Measurements from ENCODE around the gene DIP2C. TPM values are rescaled to one million over a fixed set of nuclear protein-coding genes. Genes with fewer than 3 reads are reported as not detected.

DIP2C gene
- polyA plus RNA-seq, 1 of the 3 experiments (the other 2 are of a cell fraction) = 8.7 TPM

GRCh38 chr10:389836-390448, 299.5 kb downstream of the DIP2C start:
- Histone ChIP-seq H3K79me2 (ENCODE audit: insufficient read depth) (no peaks in the 10 kb centered on the region), H3K9me3 (no peaks in the 10 kb centered on the region), H3K36me3 (replicated peaks in 1 of 2; ENCODE audit: control insufficient read depth in 1 of 2, insufficient read depth in 2 of 2, low read length in 1 of 2) (peaks cover 0 to 37% of the 10 kb centered on the region in 2 experiments), H3K9ac (no peak overlapping the region), H3K27me3 (ENCODE audit: insufficient read depth) (no peaks in the 10 kb centered on the region), H3K4me3 (ENCODE audit: low read depth in 2 of 2, low read length in 1 of 2) (no peak overlapping the region), H3F3A (replicated peaks; ENCODE audit: insufficient read depth) (no peaks in the 10 kb centered on the region), H2AFZ (ENCODE audit: low read depth) (no peak overlapping the region), H4K20me1 (ENCODE audit: insufficient read depth) (no peaks in the 10 kb centered on the region), H3K4me1 (ENCODE audit: control insufficient read depth in 1 of 2, insufficient read depth in 2 of 2, low read depth in 1 of 2, low read length in 1 of 2) (peaks cover 0 to 20% of the 10 kb centered on the region in 2 experiments; a peak in 1 of 4 replicates), H3K4me2 (no peak overlapping the region), H3K27ac (ENCODE audit: low read depth in 2 of 2, low read length in 1 of 2) (no peak overlapping the region), H3K9me2 (no peaks in the 10 kb centered on the region)
- POLR2A ChIA-PET = no interaction called here
- CTCF ChIA-PET = no interaction called here
- 97% methylated on average over 23 of the region's 23 CpGs for WGBS (ENCODE audit: low lambda C conversion rate)
- no peak for TF ChIP-seq SIN3A (IDR thresholded peaks at IDR 0.05; ENCODE audit: borderline replicate concordance, low read depth, low read length)
- TF ChIP-seq EP300 (IDR thresholded peaks at IDR 0.05; ENCODE audit: borderline replicate concordance in 1 of 2, low read depth in 1 of 2, low read length in 1 of 2) = no peak
- no peak for TF ChIP-seq YY1 (IDR thresholded peaks at IDR 0.05; ENCODE audit: low read depth)
- no peak for TF ChIP-seq RCOR1 (IDR thresholded peaks at IDR 0.05; ENCODE audit: low read length)
- TF ChIP-seq RFX5 (IDR thresholded peaks at IDR 0.05; ENCODE audit: low read length) = no peak
- no peak for TF ChIP-seq MAX (IDR thresholded peaks at IDR 0.05; ENCODE audit: low read depth)
- TF ChIP-seq GABPA (IDR thresholded peaks at IDR 0.05; ENCODE audit: low read depth) = no peak
- TF ChIP-seq NRF1 (IDR thresholded peaks at IDR 0.05; ENCODE audit: low read depth, low read length) = no peak
- no peak for TF ChIP-seq FOXJ3 (CRISPR knock-in tag; IDR thresholded peaks at IDR 0.05)
- no peak for TF ChIP-seq ELF1 (IDR thresholded peaks at IDR 0.05)
- TF ChIP-seq POLR2AphosphoS5 (IDR thresholded peaks at IDR 0.05; ENCODE audit: low read depth, low read length) = no peak
- no peak for TF ChIP-seq TCF12 (IDR thresholded peaks at IDR 0.05)
- no peak for TF ChIP-seq EZH2phosphoT487 (IDR thresholded peaks at IDR 0.05; ENCODE audit: borderline replicate concordance, low read depth)
- no peak for TF ChIP-seq RAD21 (IDR thresholded peaks at IDR 0.05; ENCODE audit: low read length)
- TF ChIP-seq GATA2 (CRISPR knock-in tag; IDR thresholded peaks at IDR 0.05) = no peak
- no peak for TF ChIP-seq CTCF (IDR thresholded peaks at IDR 0.05)
- TF ChIP-seq, protein P1, sequence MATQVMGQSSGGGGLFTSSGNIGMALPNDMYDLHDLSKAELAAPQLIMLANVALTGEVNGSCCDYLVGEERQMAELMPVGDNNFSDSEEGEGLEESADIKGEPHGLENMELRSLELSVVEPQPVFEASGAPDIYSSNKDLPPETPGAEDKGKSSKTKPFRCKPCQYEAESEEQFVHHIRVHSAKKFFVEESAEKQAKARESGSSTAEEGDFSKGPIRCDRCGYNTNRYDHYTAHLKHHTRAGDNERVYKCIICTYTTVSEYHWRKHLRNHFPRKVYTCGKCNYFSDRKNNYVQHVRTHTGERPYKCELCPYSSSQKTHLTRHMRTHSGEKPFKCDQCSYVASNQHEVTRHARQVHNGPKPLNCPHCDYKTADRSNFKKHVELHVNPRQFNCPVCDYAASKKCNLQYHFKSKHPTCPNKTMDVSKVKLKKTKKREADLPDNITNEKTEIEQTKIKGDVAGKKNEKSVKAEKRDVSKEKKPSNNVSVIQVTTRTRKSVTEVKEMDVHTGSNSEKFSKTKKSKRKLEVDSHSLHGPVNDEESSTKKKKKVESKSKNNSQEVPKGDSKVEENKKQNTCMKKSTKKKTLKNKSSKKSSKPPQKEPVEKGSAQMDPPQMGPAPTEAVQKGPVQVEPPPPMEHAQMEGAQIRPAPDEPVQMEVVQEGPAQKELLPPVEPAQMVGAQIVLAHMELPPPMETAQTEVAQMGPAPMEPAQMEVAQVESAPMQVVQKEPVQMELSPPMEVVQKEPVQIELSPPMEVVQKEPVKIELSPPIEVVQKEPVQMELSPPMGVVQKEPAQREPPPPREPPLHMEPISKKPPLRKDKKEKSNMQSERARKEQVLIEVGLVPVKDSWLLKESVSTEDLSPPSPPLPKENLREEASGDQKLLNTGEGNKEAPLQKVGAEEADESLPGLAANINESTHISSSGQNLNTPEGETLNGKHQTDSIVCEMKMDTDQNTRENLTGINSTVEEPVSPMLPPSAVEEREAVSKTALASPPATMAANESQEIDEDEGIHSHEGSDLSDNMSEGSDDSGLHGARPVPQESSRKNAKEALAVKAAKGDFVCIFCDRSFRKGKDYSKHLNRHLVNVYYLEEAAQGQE (IDR thresholded peaks at IDR 0.05; ENCODE audit: low read depth, low read length) = no peak
- no peak for DNase-seq
